ENCODE results near the gene RAB11FIP4.

DNA sequence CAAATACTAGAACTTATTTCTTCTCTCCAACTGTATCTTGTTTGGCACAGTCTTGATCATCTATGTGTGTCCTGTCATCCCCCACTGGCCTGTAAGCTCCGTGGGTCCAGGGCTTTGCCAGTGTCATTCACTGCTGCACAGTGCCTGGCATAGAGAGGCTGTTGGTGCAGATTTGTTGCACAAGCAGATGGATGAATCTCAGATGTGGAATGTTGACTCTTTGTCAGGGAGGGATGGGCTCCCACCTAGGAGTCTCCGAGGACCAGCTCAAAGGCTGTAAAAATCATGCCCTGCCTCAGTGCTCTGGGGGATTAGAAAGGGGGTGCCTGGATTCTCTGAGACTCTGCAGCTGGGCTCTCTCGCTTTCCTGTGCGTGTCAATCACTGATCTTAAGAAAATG, 60.6 kb downstream of the RAB11FIP4 start:
- TF ChIP-seq, protein P1, sequence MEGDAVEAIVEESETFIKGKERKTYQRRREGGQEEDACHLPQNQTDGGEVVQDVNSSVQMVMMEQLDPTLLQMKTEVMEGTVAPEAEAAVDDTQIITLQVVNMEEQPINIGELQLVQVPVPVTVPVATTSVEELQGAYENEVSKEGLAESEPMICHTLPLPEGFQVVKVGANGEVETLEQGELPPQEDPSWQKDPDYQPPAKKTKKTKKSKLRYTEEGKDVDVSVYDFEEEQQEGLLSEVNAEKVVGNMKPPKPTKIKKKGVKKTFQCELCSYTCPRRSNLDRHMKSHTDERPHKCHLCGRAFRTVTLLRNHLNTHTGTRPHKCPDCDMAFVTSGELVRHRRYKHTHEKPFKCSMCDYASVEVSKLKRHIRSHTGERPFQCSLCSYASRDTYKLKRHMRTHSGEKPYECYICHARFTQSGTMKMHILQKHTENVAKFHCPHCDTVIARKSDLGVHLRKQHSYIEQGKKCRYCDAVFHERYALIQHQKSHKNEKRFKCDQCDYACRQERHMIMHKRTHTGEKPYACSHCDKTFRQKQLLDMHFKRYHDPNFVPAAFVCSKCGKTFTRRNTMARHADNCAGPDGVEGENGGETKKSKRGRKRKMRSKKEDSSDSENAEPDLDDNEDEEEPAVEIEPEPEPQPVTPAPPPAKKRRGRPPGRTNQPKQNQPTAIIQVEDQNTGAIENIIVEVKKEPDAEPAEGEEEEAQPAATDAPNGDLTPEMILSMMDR (conservative IDR thresholded peaks at IDR 0.05; ENCODE audit: low read length): no peak
- TF ChIP-seq EZH2phosphoT487 (IDR thresholded peaks at IDR 0.05; ENCODE audit: borderline replicate concordance): no peak
